B cell (primary cell): ENCODE measurements around the gene RAB5B. TPM values are rescaled to one million over a fixed set of nuclear protein-coding genes. Genes with fewer than 3 reads are reported as not detected.

Experiments used
- ATAC-seq: fragments of 200-7000 bp; cut with Tn5 transposase; one replicate; pipeline ENCODE4 v1.10.0; 2021; ENCODE audit warnings: low read depth, mild to moderate bottlenecking, moderate number of reproducible peaks, moderate library complexity
- CTCF ChIA-PET: fragments of 350-600 bp; sonication (Branson Sonifier 250); formaldehyde crosslinking; loops from one replicate; lab custom pipeline; 2021; ENCODE audit warnings: antibody characterized with exemption, inconsistent platforms; lab: Charles Lee
- POLR2A ChIA-PET: fragments of 350-600 bp; sonication (Branson Sonifier 250); formaldehyde crosslinking; loops from one replicate; lab custom pipeline; 2021; ENCODE audit warnings: antibody characterized with exemption; lab: Charles Lee
- DNase-seq: peaks from one replicate; pipeline ENCODE4 v3.0.0; 2013
- H2AFZ ChIP-seq: 2 replicates; pipeline ENCODE4 v1.6.1; 2012; ENCODE audit warnings: mild to moderate bottlenecking, low read depth, low read length; ENCODE audit not compliant: insufficient read depth, poor library complexity, severe bottlenecking
- H3K27ac ChIP-seq, 2 donors: 1 replicate in 1 of 2; 2 replicates in 1 of 2; pipeline ENCODE4 v1.5.1; 2012 to 2013; ENCODE audit warnings: low read length in 2 of 2, mild to moderate bottlenecking in 2 of 2, moderate library complexity in 1 of 2
- H3K27me3 ChIP-seq, 4 experiments: fragments of 200-600 bp in 1 of 4; sonication (generic) in 1 of 4; replicated peaks in 1 of 4; 1 replicate in 2 of 4; 2 replicates in 2 of 4; pipeline versions ENCODE4 v1.6.1 to v1.7.0; 2013 to 2016; ENCODE audit warnings: low read length in 3 of 4, mild to moderate bottlenecking in 2 of 4, mixed read lengths in 1 of 4, moderate library complexity in 1 of 4; ENCODE audit not compliant: insufficient read depth in 4 of 4, control insufficient read depth in 3 of 4; ENCODE audit errors: control extremely low read depth in 1 of 4
- H3K36me3 ChIP-seq, 2 experiments: replicated peaks in 1 of 2; 1 replicate in 1 of 2; 2 replicates in 1 of 2; pipeline versions ENCODE4 v1.6.1 to v1.7.1; 2013; ENCODE audit warnings: low read length in 1 of 2; ENCODE audit not compliant: insufficient read depth in 2 of 2, control insufficient read depth in 1 of 2; ENCODE audit errors: control extremely low read depth in 1 of 2, extremely low read depth in 1 of 2
- H3K4me1 ChIP-seq, 2 donors: fragments of 200-600 bp in 1 of 2; sonication (generic) in 1 of 2; 1 replicate in 1 of 2; 2 replicates in 1 of 2; pipeline versions ENCODE4 v1.5.1 to v1.6.1; 2013 to 2017; ENCODE audit warnings: low read length in 2 of 2; ENCODE audit not compliant: control insufficient read depth in 2 of 2, insufficient read depth in 2 of 2
- H3K4me2 ChIP-seq: replicated peaks from 2 replicates; pipeline ENCODE3; 2012; ENCODE audit warnings: mild to moderate bottlenecking, low read depth, low read length; ENCODE audit not compliant: poor library complexity, severe bottlenecking
- H3K4me3 ChIP-seq, 5 experiments: fragments of 200-600 bp in 1 of 5; sonication (generic) in 1 of 5; 1 replicate in 3 of 5; 2 replicates in 2 of 5; pipeline versions ENCODE4 v1.5.1 to v1.7.0; 2011 to 2016; ENCODE audit warnings: low read length in 4 of 5, mild to moderate bottlenecking in 4 of 5, low read depth in 2 of 5, control low read depth in 1 of 5, moderate library complexity in 1 of 5; ENCODE audit not compliant: insufficient read depth in 1 of 5; ENCODE audit errors: control extremely low read depth in 1 of 5, extremely low read depth in 1 of 5
- H3K79me2 ChIP-seq: fragments of 200-600 bp; sonication (generic); one replicate; pipeline ENCODE4 v1.6.0; 2016; ENCODE audit warnings: low read length; ENCODE audit not compliant: control insufficient read depth, insufficient read depth
- H3K9ac ChIP-seq: fragments of 200-600 bp; sonication (generic); 2 replicates; pipeline ENCODE4 v1.6.1; 2017; ENCODE audit warnings: mild to moderate bottlenecking, low read length, moderate library complexity
- H3K9me3 ChIP-seq, 3 donors: one replicate each; pipeline versions ENCODE4 v1.6.1 to v1.7.1; 2013; ENCODE audit warnings: low read length in 2 of 3; ENCODE audit not compliant: control insufficient read depth in 2 of 3, insufficient read depth in 1 of 3; ENCODE audit errors: control extremely low read depth in 1 of 3
- H4K20me1 ChIP-seq: 2 replicates; pipeline ENCODE4 v1.6.0; 2012; ENCODE audit warnings: mild to moderate bottlenecking, low read length; ENCODE audit not compliant: insufficient read depth, control insufficient read depth, poor library complexity, severe bottlenecking
- H3K27ac Mint-ChIP-seq: one replicate; pipeline ENCODE4 v1.8.0; 2021; ENCODE audit warnings: mixed read lengths
- H3K27me3 Mint-ChIP-seq: one replicate; pipeline ENCODE4 v1.8.0; 2021; ENCODE audit warnings: mixed read lengths
- H3K4me1 Mint-ChIP-seq: one replicate; pipeline ENCODE4 v1.8.0; 2021; ENCODE audit warnings: mixed read lengths
- H3K4me3 Mint-ChIP-seq: one replicate; pipeline ENCODE4 v1.8.0; 2021; ENCODE audit warnings: mixed read lengths
- H3K9me3 Mint-ChIP-seq: one replicate; pipeline ENCODE4 v1.8.0; 2022; ENCODE audit warnings: mixed read lengths; ENCODE audit not compliant: insufficient read depth
- CTCF ChIP-seq: fragments of 200-600 bp; IDR thresholded peaks from one replicate; pipeline ENCODE4 v1.8.0; 2022; ENCODE audit warnings: antibody characterized with exemption, mild to moderate bottlenecking
- EZH2 ChIP-seq: IDR thresholded peaks from 2 replicates; pipeline ENCODE4 v1.6.1; 2012; ENCODE audit warnings: borderline replicate concordance, low read depth, mild to moderate bottlenecking, moderate library complexity, low read length; ENCODE audit not compliant: insufficient read depth, poor library complexity, severe bottlenecking
- WGBS: methylation state at CpG from one replicate; pipeline ENCODE4 v1.1.5; 2013; ENCODE audit warnings: missing lambda C conversion rate; ENCODE audit not compliant: insufficient coverage; 5-methylcytosine and 5-hydroxymethylcytosine counted together
- intact Hi-C: fragments of 100-400 bp; cut with micrococcal nuclease; formaldehyde crosslinking; loops from one replicate; pipeline ENCODE4 v1.10.0; 2022
- polyA plus RNA-seq: library from polyadenylated mRNA; depleted of rRNA; stranded (reverse); fragments of >200 nt; gene quantifications from 2 replicates; pipeline ENCODE4 v1.2.3, GENCODE V29; 2012
- total RNA-seq, 2 donors: library from RNA; stranded (reverse); fragments of 120-200 nt in 1 of 2; gene quantifications; 1 replicate in 1 of 2; 2 replicates in 1 of 2; pipeline versions ENCODE4 v1.2.3 to v1.2.4, GENCODE V29; 2013 to 2022

The RAB5B gene
- total and polyA plus RNA-seq, 2 donors (not counting 1 experiment from before 2014, with no cell fraction given): 42.1 to 111 TPM

- ATAC-seq (no peak), DNase-seq (no peak)
- Histone ChIP-seq H2AFZ (no peak overlapping the region), H3K9me3 (no peaks in the 10 kb centered on the region), H3K27me3 (no peaks in the 10 kb centered on the region), H3K9ac (no peak overlapping the region), H3K79me2 (peaks cover 50% of the 10 kb centered on the region), H3K4me1 (peaks cover 39 to 45% of the 10 kb centered on the region in 2 donors), H4K20me1 (peaks cover 21% of the 10 kb centered on the region), H3K27ac (peak overlapping the region in 1 of 2 donors; percentile 92), H3K4me2 (peak overlapping the region; percentile 88), H3K36me3 (peaks cover 0 to 52% of the 10 kb centered on the region in 2 experiments), H3K4me3 (no peak overlapping the region)
- intact Hi-C loops: no loop called here
- Mint-ChIP-seq H3K4me1 (peaks cover 57% of the 10 kb centered on the region), H3K4me3 (peak overlapping the region; percentile 65), H3K27ac (peak overlapping the region; percentile 76), H3K27me3 (no peaks in the 10 kb centered on the region), H3K9me3 (no peaks in the 10 kb centered on the region)
- POLR2A ChIA-PET: interaction anchor here (0.5 to 1.2 kb wide), 3 partner anchors 13 to 196 kb away, joined by 3 read pairs; no protein-coding TSS in a partner anchor
- CTCF ChIA-PET: interaction anchor here (0.5 to 10.3 kb wide), 12 partner anchors 7 to 439 kb away, joined by 3 to 155 read pairs (median 4); no protein-coding TSS in a partner anchor
- no CpG with 5 or more reads among the region's 1 CpG for WGBS
- TF ChIP-seq CTCF: no peak
- no peak for TF ChIP-seq EZH2
Measured at GRCh38 chr12:55933799-55934742, 39.8 kb upstream of the RAB5B start.
